ENCODE measurements around the gene FABP7.

GRCh38 chr6:122818866-122819265 is 39.4 kb downstream of the FABP7 start:
- TF ChIP-seq MAX (IDR thresholded peaks at IDR 0.05): no peak
- TF ChIP-seq, protein P1, sequence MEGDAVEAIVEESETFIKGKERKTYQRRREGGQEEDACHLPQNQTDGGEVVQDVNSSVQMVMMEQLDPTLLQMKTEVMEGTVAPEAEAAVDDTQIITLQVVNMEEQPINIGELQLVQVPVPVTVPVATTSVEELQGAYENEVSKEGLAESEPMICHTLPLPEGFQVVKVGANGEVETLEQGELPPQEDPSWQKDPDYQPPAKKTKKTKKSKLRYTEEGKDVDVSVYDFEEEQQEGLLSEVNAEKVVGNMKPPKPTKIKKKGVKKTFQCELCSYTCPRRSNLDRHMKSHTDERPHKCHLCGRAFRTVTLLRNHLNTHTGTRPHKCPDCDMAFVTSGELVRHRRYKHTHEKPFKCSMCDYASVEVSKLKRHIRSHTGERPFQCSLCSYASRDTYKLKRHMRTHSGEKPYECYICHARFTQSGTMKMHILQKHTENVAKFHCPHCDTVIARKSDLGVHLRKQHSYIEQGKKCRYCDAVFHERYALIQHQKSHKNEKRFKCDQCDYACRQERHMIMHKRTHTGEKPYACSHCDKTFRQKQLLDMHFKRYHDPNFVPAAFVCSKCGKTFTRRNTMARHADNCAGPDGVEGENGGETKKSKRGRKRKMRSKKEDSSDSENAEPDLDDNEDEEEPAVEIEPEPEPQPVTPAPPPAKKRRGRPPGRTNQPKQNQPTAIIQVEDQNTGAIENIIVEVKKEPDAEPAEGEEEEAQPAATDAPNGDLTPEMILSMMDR (IDR thresholded peaks at IDR 0.05): no peak
- no peak for TF ChIP-seq JUN (IDR thresholded peaks at IDR 0.05)
- no peak for TF ChIP-seq HOXB13 (CRISPR knock-in tag; IDR thresholded peaks at IDR 0.05; ENCODE audit: low read depth)
- no peak for TF ChIP-seq POLR2A (IDR thresholded peaks at IDR 0.05; ENCODE audit: low read length)
- TF ChIP-seq CHD2 (IDR thresholded peaks at IDR 0.05; ENCODE audit: low read length, partially characterized antibody): no peak
- TF ChIP-seq HDAC2 (IDR thresholded peaks at IDR 0.05): no peak
- TF ChIP-seq ZNF302 (CRISPR knock-in tag; IDR thresholded peaks at IDR 0.05): no peak
- TF ChIP-seq EP300 (IDR thresholded peaks at IDR 0.05): no peak
- no peak for TF ChIP-seq ZFP36 (IDR thresholded peaks at IDR 0.05; ENCODE audit: borderline replicate concordance, partially characterized antibody)

Measured in A549 (cell line).